ENCODE measurements around the gene FBXL22. TPM values are rescaled to one million over a fixed set of nuclear protein-coding genes. Genes with fewer than 3 reads are reported as not detected.

Gene FBXL22
- total and polyA plus RNA-seq, 2 donors (not counting 1 experiment from before 2014, with no cell fraction given) = 0.30 to 2.5 TPM

DNA sequence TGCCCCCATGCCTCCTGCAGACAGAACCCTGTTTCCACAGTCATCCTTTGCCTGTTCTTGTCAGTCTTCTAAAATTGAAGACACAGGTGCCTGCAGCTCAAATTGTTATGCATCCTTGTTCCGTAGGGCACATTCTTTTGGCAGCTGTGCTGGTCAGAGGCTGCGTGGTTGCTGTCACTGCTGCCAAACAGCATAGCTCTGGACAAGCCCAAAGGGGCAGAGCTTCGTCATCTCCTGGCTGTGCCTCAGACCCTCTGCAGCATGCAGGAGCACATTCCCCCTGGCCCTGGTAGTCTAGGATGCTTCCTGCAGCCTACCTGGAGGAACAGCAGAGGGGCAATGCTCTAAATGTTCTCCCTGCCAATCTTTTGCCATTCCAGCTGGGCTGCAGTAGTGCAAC lies 2.1 kb upstream of the FBXL22 start:
- ATAC-seq (ENCODE audit: low read depth) = no peak
- WGBS (ENCODE audit: insufficient coverage) = 85% methylated on average over 3 of the region's 3 CpGs
- H3K9ac ChIP-seq (ENCODE audit: low read length) = no peak overlapping the region

DNA sequence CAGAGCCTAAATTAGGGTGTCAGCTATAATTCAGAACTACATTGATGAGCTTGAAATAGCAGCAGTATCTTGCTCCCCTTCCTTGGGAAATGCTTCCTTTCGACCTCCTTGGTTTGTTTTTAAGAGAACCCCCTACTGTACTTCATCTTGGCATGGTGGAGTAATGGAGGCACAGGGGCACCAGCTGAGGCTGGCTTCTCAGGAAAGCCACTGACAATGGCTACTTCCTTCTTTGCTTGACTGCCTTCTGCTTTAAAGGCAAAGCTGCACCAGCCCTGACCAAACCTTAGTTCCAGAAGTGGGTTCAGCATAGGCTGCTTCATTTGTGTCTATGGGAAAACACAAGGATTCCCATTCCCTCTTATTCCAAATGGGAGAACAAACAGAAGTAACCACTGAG lies 1.5 kb upstream of the FBXL22 start:
- peak overlapping the region; percentile 44 for H3K4me2 ChIP-seq (replicated peaks; ENCODE audit: low read depth, low read length, poor library complexity, severe bottlenecking)
- intact Hi-C loops (cut with micrococcal nuclease) = loop anchor here (10.0 kb wide), 1 partner anchor 51 kb away; no protein-coding TSS in a partner anchor
- H3K4me1 ChIP-seq (ENCODE audit: control insufficient read depth in 2 of 2, insufficient read depth in 2 of 2, low read length in 2 of 2) = peaks cover 40 to 58% of the 10 kb centered on the region in 2 donors
- TF ChIP-seq, protein P1, sequence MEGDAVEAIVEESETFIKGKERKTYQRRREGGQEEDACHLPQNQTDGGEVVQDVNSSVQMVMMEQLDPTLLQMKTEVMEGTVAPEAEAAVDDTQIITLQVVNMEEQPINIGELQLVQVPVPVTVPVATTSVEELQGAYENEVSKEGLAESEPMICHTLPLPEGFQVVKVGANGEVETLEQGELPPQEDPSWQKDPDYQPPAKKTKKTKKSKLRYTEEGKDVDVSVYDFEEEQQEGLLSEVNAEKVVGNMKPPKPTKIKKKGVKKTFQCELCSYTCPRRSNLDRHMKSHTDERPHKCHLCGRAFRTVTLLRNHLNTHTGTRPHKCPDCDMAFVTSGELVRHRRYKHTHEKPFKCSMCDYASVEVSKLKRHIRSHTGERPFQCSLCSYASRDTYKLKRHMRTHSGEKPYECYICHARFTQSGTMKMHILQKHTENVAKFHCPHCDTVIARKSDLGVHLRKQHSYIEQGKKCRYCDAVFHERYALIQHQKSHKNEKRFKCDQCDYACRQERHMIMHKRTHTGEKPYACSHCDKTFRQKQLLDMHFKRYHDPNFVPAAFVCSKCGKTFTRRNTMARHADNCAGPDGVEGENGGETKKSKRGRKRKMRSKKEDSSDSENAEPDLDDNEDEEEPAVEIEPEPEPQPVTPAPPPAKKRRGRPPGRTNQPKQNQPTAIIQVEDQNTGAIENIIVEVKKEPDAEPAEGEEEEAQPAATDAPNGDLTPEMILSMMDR (IDR thresholded peaks at IDR 0.05) = no peak
- TF ChIP-seq EZH2 (IDR thresholded peaks at IDR 0.05; ENCODE audit: borderline replicate concordance, insufficient read depth, low read depth, low read length, poor library complexity, severe bottlenecking) = no peak
- peaks cover 0 to 21% of the 10 kb centered on the region in 2 experiments for H3K36me3 ChIP-seq (replicated peaks in 1 of 2; ENCODE audit: control extremely low read depth in 1 of 2, control insufficient read depth in 1 of 2, extremely low read depth in 1 of 2, insufficient read depth in 2 of 2, low read length in 1 of 2)
- no CpG with 5 or more reads among the region's 1 CpG for WGBS (ENCODE audit: insufficient coverage)
- no peaks in the 10 kb centered on the region for H3K9me3 ChIP-seq (ENCODE audit: control extremely low read depth in 1 of 3, control insufficient read depth in 2 of 3, insufficient read depth in 1 of 3, low read length in 2 of 3)
- H3K79me2 ChIP-seq (ENCODE audit: control insufficient read depth, insufficient read depth, low read length) = no peaks in the 10 kb centered on the region
- ATAC-seq (ENCODE audit: low read depth) (no peak), DNase-seq (no peak)
- H3K27ac ChIP-seq (ENCODE audit: low read length in 2 of 2) = peak overlapping the region; percentile 40 to 76
- H3K9ac ChIP-seq (ENCODE audit: low read length) = no peak overlapping the region
- no peak overlapping the region for H3K4me3 ChIP-seq (ENCODE audit: control extremely low read depth in 1 of 5, extremely low read depth in 1 of 5, insufficient read depth in 1 of 5, low read depth in 2 of 5, low read length in 4 of 5)
- Mint-ChIP-seq H3K4me1 (peaks cover 74% of the 10 kb centered on the region), H3K27ac (peak overlapping the region; percentile 90), H3K9me3 (ENCODE audit: insufficient read depth) (no peaks in the 10 kb centered on the region), H3K4me3 (no peak overlapping the region), H3K27me3 (no peaks in the 10 kb centered on the region)
- no peaks in the 10 kb centered on the region for H3K27me3 ChIP-seq (replicated peaks in 1 of 4; ENCODE audit: control extremely low read depth in 1 of 4, control insufficient read depth in 3 of 4, insufficient read depth in 4 of 4, low read length in 3 of 4)
- ChIA-PET CTCF (interaction anchor here (0.6 to 4.9 kb wide), 7 partner anchors 13 to 317 kb away, joined by 3 to 31 read pairs (median 4); no protein-coding TSS in a partner anchor), POLR2A (no interaction called here)
- H2AFZ ChIP-seq (ENCODE audit: insufficient read depth, low read depth, low read length, poor library complexity, severe bottlenecking) = peak overlapping the region; percentile 8
- no peaks in the 10 kb centered on the region for H4K20me1 ChIP-seq (ENCODE audit: control insufficient read depth, insufficient read depth, low read length, poor library complexity, severe bottlenecking)

More for the DNA sequence above, 2.1 kb upstream of the FBXL22 start:
- Histone ChIP-seq H3K36me3 (replicated peaks in 1 of 2; ENCODE audit: control extremely low read depth in 1 of 2, control insufficient read depth in 1 of 2, extremely low read depth in 1 of 2, insufficient read depth in 2 of 2, low read length in 1 of 2) (peaks cover 0 to 26% of the 10 kb centered on the region in 2 experiments), H3K27ac (ENCODE audit: low read length in 2 of 2) (peak overlapping the region; percentile 40 to 76), H3K27me3 (replicated peaks in 1 of 4; ENCODE audit: control extremely low read depth in 1 of 4, control insufficient read depth in 3 of 4, insufficient read depth in 4 of 4, low read length in 3 of 4) (no peaks in the 10 kb centered on the region), H4K20me1 (ENCODE audit: control insufficient read depth, insufficient read depth, low read length, poor library complexity, severe bottlenecking) (no peaks in the 10 kb centered on the region), H3K9me3 (ENCODE audit: control extremely low read depth in 1 of 3, control insufficient read depth in 2 of 3, insufficient read depth in 1 of 3, low read length in 2 of 3) (no peaks in the 10 kb centered on the region), H3K79me2 (ENCODE audit: control insufficient read depth, insufficient read depth, low read length) (no peaks in the 10 kb centered on the region), H3K4me2 (replicated peaks; ENCODE audit: low read depth, low read length, poor library complexity, severe bottlenecking) (peak overlapping the region; percentile 44), H3K4me3 (ENCODE audit: control extremely low read depth in 1 of 5, extremely low read depth in 1 of 5, insufficient read depth in 1 of 5, low read depth in 2 of 5, low read length in 4 of 5) (no peak overlapping the region), H3K4me1 (ENCODE audit: control insufficient read depth in 2 of 2, insufficient read depth in 2 of 2, low read length in 2 of 2) (peaks cover 37 to 54% of the 10 kb centered on the region in 2 donors), H2AFZ (ENCODE audit: insufficient read depth, low read depth, low read length, poor library complexity, severe bottlenecking) (peak overlapping the region; percentile 8)
- H3K9me3 Mint-ChIP-seq (ENCODE audit: insufficient read depth) = no peaks in the 10 kb centered on the region
- H3K4me3 Mint-ChIP-seq = peak overlapping the region; percentile 16
- peak overlapping the region; percentile 90 for H3K27ac Mint-ChIP-seq
- intact Hi-C loops (cut with micrococcal nuclease) = loop anchor here (10.0 kb wide), 1 partner anchor 50 kb away; no protein-coding TSS in a partner anchor
- H3K27me3 Mint-ChIP-seq = no peaks in the 10 kb centered on the region
- H3K4me1 Mint-ChIP-seq = peaks cover 70% of the 10 kb centered on the region
- no peak for DNase-seq
- TF ChIP-seq EZH2 (IDR thresholded peaks at IDR 0.05; ENCODE audit: borderline replicate concordance, insufficient read depth, low read depth, low read length, poor library complexity, severe bottlenecking) = no peak
- TF ChIP-seq, protein P1 (IDR thresholded peaks at IDR 0.05) = no peak
- ChIA-PET CTCF (interaction anchor here (0.8 to 4.9 kb wide), 7 partner anchors 10 to 473 kb away, joined by 3 to 31 read pairs (median 4); no protein-coding TSS in a partner anchor), POLR2A (no interaction called here)
